Measurements from ENCODE around the gene COX8C.
"Not testable (repeated sequence)": the region's sequence is repeated elsewhere in the genome, so short reads cannot be mapped to it uniquely, and the experiment has no call there.

COX8C gene

GRCh38 chr14:93354873-93355272 lies 7.9 kb downstream of the COX8C start:
- CTCF ChIA-PET, result interaction anchor here (0.6 kb wide), 2 partner anchors 13 to 235 kb away, joined by 3 to 4 read pairs; no protein-coding TSS in a partner anchor
- POLR2A ChIA-PET, result not testable (repeated sequence)

GRCh38 chr14:93368996-93369712 lies 22.2 kb downstream of the COX8C start:
- Histone ChIP-seq H3K36me3 (ENCODE audit: control insufficient read depth in 2 of 2, insufficient read depth in 1 of 2, low read length in 2 of 2) (no peaks in the 10 kb centered on the region), H3K27ac (ENCODE audit: extremely low read depth, low read depth, low read length) (no peak overlapping the region), H3K4me1 (ENCODE audit: control insufficient read depth, insufficient read depth, low read length) (no peaks in the 10 kb centered on the region), H3K4me3 (ENCODE audit: low read depth, low read length) (no peak overlapping the region), H3K9me3 (ENCODE audit: control insufficient read depth, insufficient read depth, low read depth, low read length) (no peaks in the 10 kb centered on the region)
- POLR2A ChIA-PET, result no interaction called here
- CTCF ChIA-PET, result no interaction called here
- TF ChIP-seq SCRT2 (tag by site-specific recombination; IDR thresholded peaks at IDR 0.05) (no peak), HOXA7 (CRISPR knock-in tag; IDR thresholded peaks at IDR 0.05; ENCODE audit: borderline replicate concordance) (no peak), ZBTB8A (tag by site-specific recombination; IDR thresholded peaks at IDR 0.05) (no peak), ZNF248 (tag by site-specific recombination; IDR thresholded peaks at IDR 0.05) (no peak), ZBTB10 (tag by site-specific recombination; IDR thresholded peaks at IDR 0.05) (no peak), ZNF202 (tag by site-specific recombination; IDR thresholded peaks at IDR 0.05; ENCODE audit: borderline replicate concordance) (no peak), ZNF24 (tag by site-specific recombination; IDR thresholded peaks at IDR 0.05) (no peak), ZNF639 (tag by site-specific recombination; IDR thresholded peaks at IDR 0.05) (no peak)

More at GRCh38 chr14:93354873-93355272, 7.9 kb downstream of the COX8C start:
- H3K4me3 ChIP-seq (ENCODE audit: low read depth, low read length); H3K36me3 ChIP-seq (ENCODE audit: control insufficient read depth in 2 of 2, insufficient read depth in 1 of 2, low read length in 2 of 2); H3K27ac ChIP-seq (ENCODE audit: extremely low read depth, low read depth, low read length); H3K9me3 ChIP-seq (ENCODE audit: control insufficient read depth, insufficient read depth, low read depth, low read length); H3K4me1 ChIP-seq (ENCODE audit: control insufficient read depth, insufficient read depth, low read length): not testable (repeated sequence)
- TF ChIP-seq ZNF629 (tag by site-specific recombination; IDR thresholded peaks at IDR 0.05), result peak; percentile 56; the same call in 1 of the 2 replicates
- TF ChIP-seq, protein P1, sequence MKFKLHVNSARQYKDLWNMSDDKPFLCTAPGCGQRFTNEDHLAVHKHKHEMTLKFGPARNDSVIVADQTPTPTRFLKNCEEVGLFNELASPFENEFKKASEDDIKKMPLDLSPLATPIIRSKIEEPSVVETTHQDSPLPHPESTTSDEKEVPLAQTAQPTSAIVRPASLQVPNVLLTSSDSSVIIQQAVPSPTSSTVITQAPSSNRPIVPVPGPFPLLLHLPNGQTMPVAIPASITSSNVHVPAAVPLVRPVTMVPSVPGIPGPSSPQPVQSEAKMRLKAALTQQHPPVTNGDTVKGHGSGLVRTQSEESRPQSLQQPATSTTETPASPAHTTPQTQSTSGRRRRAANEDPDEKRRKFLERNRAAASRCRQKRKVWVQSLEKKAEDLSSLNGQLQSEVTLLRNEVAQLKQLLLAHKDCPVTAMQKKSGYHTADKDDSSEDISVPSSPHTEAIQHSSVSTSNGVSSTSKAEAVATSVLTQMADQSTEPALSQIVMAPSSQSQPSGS (tag by site-specific recombination; IDR thresholded peaks at IDR 0.05; ENCODE audit: low read depth), result peak; percentile 84
- 0 out of 2 replicates have a peak, but pooled peaks have one; percentile 30 for TF ChIP-seq ZBTB21 (tag by site-specific recombination; IDR thresholded peaks at IDR 0.05)
- 0 out of 2 replicates have a peak, but pooled peaks have one; percentile 12 for TF ChIP-seq ZNF362 (tag by site-specific recombination; IDR thresholded peaks at IDR 0.05)

DNA sequence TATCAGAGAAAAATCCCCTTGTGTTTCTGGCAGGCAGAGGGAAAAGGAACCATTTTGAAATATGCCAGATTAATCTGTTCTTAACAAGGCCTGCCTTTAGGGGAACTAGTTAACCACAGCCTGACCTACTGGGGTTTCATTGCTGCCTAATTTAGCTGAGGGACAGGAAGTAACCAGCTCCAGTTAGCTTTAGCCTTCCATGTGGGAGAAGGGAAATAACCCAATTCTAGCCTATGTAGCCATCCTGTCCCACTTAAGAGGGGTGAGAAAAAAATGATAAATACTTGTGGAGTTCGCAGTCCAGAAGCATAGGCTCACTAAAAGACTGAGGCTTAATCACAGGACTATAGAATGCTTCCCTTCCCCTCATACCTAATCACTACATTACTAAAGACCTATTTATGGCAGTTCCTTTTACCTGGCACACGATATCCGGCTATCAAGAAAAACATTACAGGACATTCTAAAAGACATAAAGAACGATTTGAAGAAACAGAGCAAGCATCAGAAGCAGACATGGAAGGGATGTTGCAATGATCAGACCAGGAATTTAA lies 22.8 kb downstream of the COX8C start:
- Histone ChIP-seq H3K27ac (ENCODE audit: extremely low read depth, low read depth, low read length) (no peak overlapping the region), H3K4me3 (ENCODE audit: low read depth, low read length) (no peak overlapping the region), H3K9me3 (ENCODE audit: control insufficient read depth, insufficient read depth, low read depth, low read length) (no peaks in the 10 kb centered on the region), H3K4me1 (ENCODE audit: control insufficient read depth, insufficient read depth, low read length) (no peaks in the 10 kb centered on the region), H3K36me3 (ENCODE audit: control insufficient read depth in 2 of 2, insufficient read depth in 1 of 2, low read length in 2 of 2) (no peaks in the 10 kb centered on the region)
- ChIA-PET POLR2A (no interaction called here), CTCF (no interaction called here)
- TF ChIP-seq PRDM2 (tag by site-specific recombination; IDR thresholded peaks at IDR 0.05; ENCODE audit: borderline replicate concordance) (no peak), CTCF (tag by site-specific recombination; IDR thresholded peaks at IDR 0.05) (no peak), ZNF354C (tag by site-specific recombination; IDR thresholded peaks at IDR 0.05; ENCODE audit: borderline replicate concordance, low read depth) (no peak)

All from HEK293 (cell line).